ENCODE measurements around the gene SLC45A1.
"Not testable (repeated sequence)": the region's sequence is repeated elsewhere in the genome, so short reads cannot be mapped to it uniquely, and the experiment has no call there.

The SLC45A1 gene

DNA sequence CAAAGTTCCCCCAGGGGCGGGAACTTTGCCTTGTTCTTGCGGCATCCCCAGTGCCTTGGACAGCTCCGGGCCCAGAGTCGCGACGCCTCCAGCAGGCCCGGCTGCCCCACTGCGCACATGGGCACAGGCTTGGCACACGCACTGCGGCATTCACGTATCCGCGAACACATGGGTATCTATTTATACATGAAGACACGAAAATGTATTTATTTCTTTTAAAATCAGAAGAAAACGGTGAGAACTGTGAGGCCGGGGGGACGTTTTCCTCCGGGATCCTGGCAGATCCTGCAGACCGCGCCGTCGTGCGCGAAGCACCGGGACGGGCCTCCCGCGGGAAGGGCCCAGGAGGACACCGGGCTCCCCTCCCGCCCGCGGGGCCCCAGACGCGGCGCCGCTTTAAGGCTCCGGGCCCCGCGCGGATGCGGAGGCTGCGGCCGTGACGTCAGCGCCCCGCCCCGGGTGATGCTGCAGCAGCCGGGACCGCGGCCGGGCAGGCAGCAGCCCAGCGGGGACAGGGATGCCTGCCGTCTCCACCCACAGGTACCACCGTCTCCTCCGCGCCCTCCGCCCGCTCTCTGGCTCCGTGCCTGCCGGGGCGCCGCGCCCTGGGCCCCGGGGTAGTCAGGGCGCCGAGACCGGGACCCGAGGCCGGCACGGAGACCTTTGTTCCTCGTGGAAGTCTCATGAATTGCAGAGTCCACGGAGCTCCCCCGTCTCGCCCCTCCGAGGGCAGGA lies at the start of gene SLC45A1:
Gene SLC45A1, plus strand, starts transcription at position 468 of the 735 bp plus-strand sequence. CDS start 6,216 bp downstream, outside the sequence.
- DNase-seq (ENCODE audit: low read depth in 2 of 2) = peak; percentile 61 to 66

DNA sequence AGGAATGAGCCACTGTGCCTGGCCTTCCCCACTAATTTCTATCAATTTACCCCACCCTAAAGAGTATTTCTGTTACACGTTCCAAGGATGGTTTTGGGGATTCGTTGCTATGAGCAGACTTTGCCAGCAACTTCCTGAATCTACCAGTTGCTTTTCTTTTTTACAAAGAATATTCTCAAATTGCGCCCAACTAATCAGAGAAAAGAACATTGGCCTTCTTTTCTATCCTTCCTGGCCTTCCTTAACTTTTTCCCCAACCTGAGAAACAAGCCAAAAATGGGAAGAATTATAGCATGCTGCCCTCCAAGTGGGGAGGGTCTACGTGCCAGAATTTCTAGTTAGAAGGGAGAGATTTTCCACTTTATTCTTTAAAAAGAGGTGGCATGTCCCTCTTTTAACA lies 44.9 kb upstream of the SLC45A1 start:
- no peak for DNase-seq (ENCODE audit: low read depth in 2 of 2)

DNA sequence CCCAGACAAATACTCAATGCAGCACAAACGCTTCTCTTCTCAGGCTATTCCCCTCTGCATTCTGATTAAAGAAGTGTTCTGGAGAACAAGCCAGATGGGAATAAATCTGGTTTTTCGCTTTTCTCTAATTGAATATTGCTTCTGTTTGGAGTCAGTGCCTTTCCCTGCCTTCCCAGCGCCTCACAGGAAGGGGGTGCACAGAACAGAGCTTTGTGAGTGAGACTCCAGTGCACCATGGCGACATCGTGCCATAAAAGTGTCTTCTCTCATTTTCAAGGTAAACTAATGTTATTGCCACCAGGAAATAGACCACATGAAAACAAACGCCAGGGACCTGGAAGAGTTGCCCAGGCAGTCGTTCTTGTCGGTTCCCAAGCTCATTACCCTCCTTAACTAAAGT lies 43.6 kb upstream of the SLC45A1 start:
- no peak for DNase-seq (ENCODE audit: low read depth in 2 of 2)

GRCh38 chr1:8276173-8276914 lies 41.6 kb upstream of the SLC45A1 start:
- DNase-seq (ENCODE audit: low read depth in 2 of 2) = no peak

DNA sequence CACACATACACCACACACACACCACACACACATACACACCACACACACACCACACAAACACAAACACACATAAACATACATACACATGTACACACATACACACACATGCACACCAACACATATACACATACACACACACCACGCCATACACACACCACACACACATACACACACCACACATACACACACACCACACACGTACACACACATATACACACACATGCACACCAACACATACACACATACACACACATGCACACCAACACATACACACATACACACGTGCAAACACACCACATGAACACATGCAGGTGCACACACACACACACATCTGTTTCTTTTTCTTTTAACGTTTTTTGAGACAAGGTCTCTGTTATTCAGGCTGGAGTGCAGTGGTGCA lies 41.0 kb upstream of the SLC45A1 start:
- DNase-seq (ENCODE audit: low read depth in 2 of 2) = no peak

DNA sequence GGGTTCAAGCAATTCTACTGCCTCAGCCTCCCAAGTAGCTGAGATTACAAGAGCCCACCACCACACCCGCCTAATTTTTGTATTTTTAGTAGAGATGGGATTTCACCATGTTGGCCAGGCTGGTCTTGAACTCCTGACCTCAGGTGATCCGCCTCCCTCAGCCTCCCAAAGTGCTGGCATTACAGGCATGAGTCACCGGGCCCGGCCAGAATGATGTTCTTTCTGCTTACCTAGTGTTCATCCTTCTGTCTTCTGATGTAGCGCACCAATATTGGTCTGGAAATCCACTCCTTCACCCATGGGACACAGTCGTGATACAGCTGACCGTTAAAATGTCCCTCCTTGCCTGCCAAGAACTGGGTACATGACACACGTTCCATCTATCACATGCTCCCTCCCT lies 39.2 kb upstream of the SLC45A1 start:
- not testable (repeated sequence) for DNase-seq (ENCODE audit: low read depth in 2 of 2)

GRCh38 chr1:8281843-8282509 lies 35.9 kb upstream of the SLC45A1 start:
- DNase-seq (ENCODE audit: low read depth in 2 of 2) = no peak

DNA sequence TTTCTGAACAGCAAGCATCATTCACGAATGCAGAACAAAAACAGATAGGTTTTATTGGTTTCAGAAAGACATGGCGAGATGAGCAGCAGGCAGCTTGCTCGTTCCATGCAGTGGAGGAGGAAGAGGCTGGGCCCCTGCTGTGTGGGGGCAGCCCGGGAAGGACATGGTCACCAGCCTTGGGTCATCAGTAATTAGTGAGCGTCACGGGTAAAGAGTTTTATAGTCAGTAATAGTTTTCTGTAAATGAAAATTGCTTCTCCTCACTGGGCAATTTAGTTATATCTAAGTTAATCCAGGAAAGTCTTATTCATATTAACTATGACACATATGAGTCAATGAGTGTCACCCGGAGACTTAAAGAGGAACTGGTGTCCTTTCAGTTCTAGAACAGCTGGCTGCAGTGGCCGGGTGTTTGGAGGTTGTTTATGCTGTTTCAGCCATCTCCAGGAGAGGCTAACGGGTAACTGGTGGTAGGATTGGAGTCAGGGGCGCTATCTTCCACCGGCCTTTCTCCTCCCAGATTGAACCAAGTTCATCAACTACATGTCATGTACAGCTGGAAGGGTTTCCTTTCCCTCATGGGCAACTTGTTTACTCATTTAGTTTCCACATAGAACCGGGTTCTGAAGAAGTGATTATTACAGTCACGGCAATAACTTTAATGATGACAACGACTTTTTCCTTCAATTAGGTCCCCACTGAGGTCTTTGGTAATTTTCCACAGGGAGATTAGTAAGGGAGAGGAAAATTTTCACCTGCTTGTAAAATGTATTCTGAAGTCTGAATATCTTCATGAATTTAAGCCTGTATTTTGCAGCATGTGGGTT lies 34.6 kb upstream of the SLC45A1 start:
- no peak for DNase-seq (ENCODE audit: low read depth in 2 of 2)

DNA sequence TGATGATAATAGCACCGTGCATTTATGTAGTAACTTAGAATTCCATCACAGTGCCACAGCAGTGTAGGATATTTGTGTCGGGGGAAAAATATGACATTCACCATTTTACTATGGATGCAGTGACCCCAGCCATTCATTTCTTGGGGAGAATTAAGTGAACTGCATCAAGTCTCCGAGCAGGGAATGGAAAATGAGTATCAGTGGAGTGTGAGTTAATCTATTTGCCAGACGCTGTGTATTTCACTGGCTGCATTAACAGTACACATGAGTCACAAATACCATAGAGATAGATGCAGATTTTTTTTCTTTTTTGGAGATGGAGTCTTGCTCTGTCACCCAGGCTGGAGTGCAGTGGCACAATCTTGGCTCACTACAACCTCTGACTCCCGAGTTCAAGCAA lies 33.8 kb upstream of the SLC45A1 start:
- DNase-seq (ENCODE audit: low read depth in 2 of 2) = no peak

GRCh38 chr1:8285103-8285502 lies 32.8 kb upstream of the SLC45A1 start:
- no peak for DNase-seq (ENCODE audit: low read depth in 2 of 2)

GRCh38 chr1:8285965-8286364 lies 31.9 kb upstream of the SLC45A1 start:
- no peak for DNase-seq (ENCODE audit: low read depth in 2 of 2)

DNA sequence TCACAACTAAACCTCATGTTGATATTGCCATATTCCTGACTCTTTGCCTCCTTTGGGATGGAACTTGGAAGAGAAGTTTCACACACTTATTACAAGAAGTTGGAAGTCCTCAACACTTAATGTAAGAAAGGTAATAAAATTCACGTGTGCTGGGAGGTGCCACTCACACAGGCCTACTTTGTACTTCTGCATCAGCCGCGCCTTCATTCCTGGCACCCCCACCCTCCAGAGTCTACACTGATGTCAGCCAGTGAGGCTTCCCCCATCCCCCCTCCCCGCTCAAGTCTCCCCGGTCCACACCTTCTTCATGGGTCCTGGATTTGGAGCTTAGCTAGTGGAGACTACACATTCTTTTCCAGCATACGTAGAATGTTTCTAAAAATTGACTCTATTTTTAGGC lies 24.8 kb upstream of the SLC45A1 start:
- no peak for DNase-seq (ENCODE audit: low read depth in 2 of 2)

- no peak for DNase-seq (ENCODE audit: low read depth in 2 of 2)
These were observed 24.2 kb upstream of the SLC45A1 start for GRCh38 chr1:8293641-8294169.

- no peak for DNase-seq (ENCODE audit: low read depth in 2 of 2)
These were observed 23.7 kb upstream of the SLC45A1 start for GRCh38 chr1:8294170-8294697.

DNA sequence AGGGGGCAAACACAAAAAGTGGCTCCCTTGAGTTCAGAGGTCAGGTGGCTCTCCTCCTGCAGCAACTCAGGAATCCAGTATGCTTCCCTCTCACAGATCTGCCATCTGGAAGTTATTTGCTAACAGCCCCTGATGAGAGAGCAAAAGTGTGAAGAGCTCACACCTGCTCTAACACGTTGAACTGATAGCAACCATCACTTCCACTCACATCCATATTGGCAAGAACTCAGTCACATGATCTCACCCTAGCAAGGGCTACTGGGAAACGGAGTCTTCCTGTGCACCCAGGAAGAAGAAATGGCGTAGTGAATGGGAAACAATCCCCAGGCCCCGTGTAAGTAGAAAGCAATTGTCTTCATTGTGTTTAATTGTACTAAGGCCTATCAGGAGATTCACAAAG lies 20.7 kb upstream of the SLC45A1 start:
- no peak for DNase-seq (ENCODE audit: low read depth in 2 of 2)

DNA sequence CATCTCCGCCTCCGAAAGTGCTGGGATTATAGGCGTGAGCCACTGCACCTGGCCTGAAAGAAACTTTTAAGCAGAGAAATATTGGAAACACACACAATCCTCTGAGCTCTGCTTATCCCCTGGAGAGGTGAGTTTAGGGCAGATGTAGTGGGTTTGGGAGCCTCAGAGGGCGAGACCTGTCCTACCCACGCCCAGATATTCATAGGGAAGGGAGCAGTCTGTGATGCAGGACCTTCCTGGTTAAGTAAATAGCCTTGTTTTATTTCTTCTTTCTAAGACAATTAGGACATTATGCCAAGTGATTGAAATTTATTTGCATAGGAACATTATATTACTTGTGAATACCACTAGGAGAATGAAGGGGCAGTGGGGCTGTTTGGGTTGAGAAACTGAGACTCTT lies 18.0 kb upstream of the SLC45A1 start:
- no peak for DNase-seq (ENCODE audit: low read depth in 2 of 2)

GRCh38 chr1:8302081-8302956 lies 15.6 kb upstream of the SLC45A1 start:
- no peak for DNase-seq (ENCODE audit: low read depth in 2 of 2)

DNA sequence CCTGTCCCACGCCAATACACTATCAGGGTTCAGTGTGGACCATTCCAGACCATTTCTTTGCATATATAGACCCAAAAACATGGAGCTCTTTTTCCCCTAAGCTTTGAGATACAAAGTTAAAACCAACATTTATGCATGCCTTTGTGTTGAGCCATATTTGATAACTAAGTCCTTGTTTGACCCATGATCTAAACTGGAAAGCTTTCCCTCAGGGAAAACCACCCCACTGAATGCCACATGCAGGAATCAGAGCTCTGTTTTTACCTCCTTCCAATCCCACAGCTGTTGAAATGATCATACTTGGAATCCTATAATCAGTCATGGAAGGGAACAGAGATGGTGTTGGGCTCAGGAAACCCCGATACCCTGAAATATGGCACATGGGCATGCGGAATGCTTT lies 14.8 kb upstream of the SLC45A1 start:
- no peak for DNase-seq (ENCODE audit: low read depth in 2 of 2)

DNA sequence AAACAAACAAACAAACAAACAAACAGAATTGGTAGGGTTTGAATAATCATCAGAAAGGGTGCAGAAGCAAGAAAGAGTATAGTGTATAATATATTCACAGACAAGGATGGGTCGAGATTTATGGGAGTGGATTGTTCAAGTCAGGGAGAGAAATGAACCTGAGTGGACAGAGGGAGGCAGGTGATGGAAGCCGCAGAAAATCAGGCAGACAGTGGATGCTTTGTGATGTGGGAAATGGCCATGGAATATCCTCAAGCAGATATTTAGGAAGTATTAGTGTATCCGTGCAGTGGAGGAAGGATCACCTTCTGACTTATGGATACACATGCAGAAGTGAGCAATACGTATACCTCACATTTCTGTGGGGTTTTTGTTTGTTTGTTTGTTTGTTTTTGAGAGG lies 14.0 kb upstream of the SLC45A1 start:
- DNase-seq (ENCODE audit: low read depth in 2 of 2) = no peak

GRCh38 chr1:8307628-8308027 lies 10.3 kb upstream of the SLC45A1 start:
- DNase-seq (ENCODE audit: low read depth in 2 of 2) = no peak
